Suppressor macrophage treated with lipopolysaccharide for 4 hours (primary cell): ENCODE results near the gene NDUFB8.
A peak's percentile ranks its signal among the peaks of the same experiment; 100 is the strongest.
"Not testable (repeated sequence)": the region's sequence is repeated elsewhere in the genome, so short reads cannot be mapped to it uniquely, and the experiment has no call there.

Source experiments
- DNase-seq: peaks from one replicate; pipeline ENCODE4 v3.0.0-alpha.2; 2020

Gene NDUFB8

GRCh38 chr10:100529475-100530298 lies at the start of gene NDUFB8:
Gene NDUFB8, minus strand, starts transcription at chr10:100529871. Its CDS starts 20 bp downstream, at chr10:100529851.
- peak; percentile 95 for DNase-seq

GRCh38 chr10:100576282-100576635 lies 46.6 kb upstream of the NDUFB8 start:
- DNase-seq = no peak

- DNase-seq = no peak
Observed at GRCh38 chr10:100575585-100576281, 46.1 kb upstream of the NDUFB8 start.

GRCh38 chr10:100575146-100575545 lies 45.5 kb upstream of the NDUFB8 start:
- DNase-seq = not testable (repeated sequence)

- DNase-seq = no peak
Observed at GRCh38 chr10:100571084-100571856, 41.6 kb upstream of the NDUFB8 start.

- DNase-seq = no peak
Observed at GRCh38 chr10:100570506-100570905, 40.8 kb upstream of the NDUFB8 start.

- no peak for DNase-seq
Observed at GRCh38 chr10:100569687-100570481, 40.2 kb upstream of the NDUFB8 start.

GRCh38 chr10:100568912-100569311 lies 39.2 kb upstream of the NDUFB8 start:
- DNase-seq = no peak

- DNase-seq = no peak
Observed at GRCh38 chr10:100567826-100568225, 38.2 kb upstream of the NDUFB8 start.

GRCh38 chr10:100567249-100567648 lies 37.6 kb upstream of the NDUFB8 start:
- no peak for DNase-seq

GRCh38 chr10:100566561-100566960 lies 36.9 kb upstream of the NDUFB8 start:
- no peak for DNase-seq

GRCh38 chr10:100565206-100565985 lies 35.7 kb upstream of the NDUFB8 start:
- no peak for DNase-seq

GRCh38 chr10:100562008-100562672 lies 32.5 kb upstream of the NDUFB8 start:
- DNase-seq = peak; percentile 88

- DNase-seq = no peak
Observed at GRCh38 chr10:100561005-100561404, 31.3 kb upstream of the NDUFB8 start.

- DNase-seq = no peak
Observed at GRCh38 chr10:100560248-100560647, 30.6 kb upstream of the NDUFB8 start.

GRCh38 chr10:100554902-100555301 lies 25.2 kb upstream of the NDUFB8 start:
- no peak for DNase-seq

GRCh38 chr10:100553929-100554328 lies 24.3 kb upstream of the NDUFB8 start:
- no peak for DNase-seq

- DNase-seq = no peak
Observed at GRCh38 chr10:100551738-100552137, 22.1 kb upstream of the NDUFB8 start.

- DNase-seq = peak; percentile 30
Observed at GRCh38 chr10:100551196-100551595, 21.5 kb upstream of the NDUFB8 start.

- no peak for DNase-seq
Observed at GRCh38 chr10:100544950-100545349, 15.3 kb upstream of the NDUFB8 start.

GRCh38 chr10:100537475-100537874 lies 7.8 kb upstream of the NDUFB8 start:
- DNase-seq = no peak
